ENCODE data around the gene SCN3A. TPM values are rescaled to one million over a fixed set of nuclear protein-coding genes. Genes with fewer than 3 reads are reported as not detected.

The SCN3A gene
- polyA plus RNA-seq, 2 of the 4 experiments (the other 2 are of a cell fraction): 0.05 to 0.12 TPM

DNA sequence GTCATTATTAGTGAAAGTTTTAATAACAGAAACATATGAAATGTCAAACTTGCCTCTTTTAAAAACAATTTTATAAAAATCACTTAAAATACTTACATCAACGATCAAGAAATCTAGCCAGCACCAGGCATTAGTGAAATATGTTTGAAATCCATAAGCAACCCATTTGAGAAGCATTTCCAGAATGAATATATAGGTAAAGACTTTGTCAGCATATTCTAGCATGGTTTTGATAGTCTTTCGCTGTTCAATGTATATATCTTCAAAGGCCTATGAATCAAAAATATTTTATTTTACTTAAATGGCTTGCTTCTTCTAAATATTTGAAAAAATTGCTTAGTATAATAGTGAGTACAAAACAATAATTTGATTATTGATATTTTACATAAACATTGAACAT, 91.1 kb downstream of the SCN3A start:
- H3K27ac ChIP-seq: no peak overlapping the region

DNA sequence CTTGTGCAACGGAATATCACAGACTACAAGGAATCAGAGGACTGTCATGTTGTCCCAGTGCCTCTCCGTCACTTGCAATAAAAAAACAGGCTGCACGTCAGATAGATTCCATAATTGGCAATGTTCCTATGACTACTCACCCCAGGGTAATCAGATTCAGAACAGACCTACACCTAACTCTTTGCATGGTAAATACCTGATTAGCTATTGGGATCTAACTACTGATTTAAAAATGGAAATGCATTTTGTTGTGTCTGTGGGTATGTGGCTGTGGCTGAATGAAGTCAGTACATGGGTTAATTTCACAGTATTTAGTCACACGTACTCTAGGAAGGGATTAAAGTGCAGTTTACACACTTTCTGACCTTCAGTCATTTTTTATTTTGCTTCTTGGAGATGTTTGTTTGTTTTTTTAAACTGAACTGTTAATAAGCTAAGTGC, 91.7 kb downstream of the SCN3A start:
- ChIA-PET CTCF (interaction anchor here (0.8 kb wide), 1 partner anchor 21 kb away, joined by 3 read pairs; no protein-coding TSS in a partner anchor), POLR2A (no interaction called here)
- ATAC-seq (no peak), DNase-seq (ENCODE audit: low read depth in 1 of 2, low spot score in 1 of 2) (no peak), FAIRE-seq (no peak)
- Histone ChIP-seq H3K9me3 (no peaks in the 10 kb centered on the region), H3K4me3 (no peak overlapping the region), H3K4me1 (peaks cover 3% of the 10 kb centered on the region; the same call in 2 of the 3 replicates), H3K4me2 (no peak overlapping the region), H3K27ac (no peak overlapping the region)
- TF ChIP-seq CHD2 (IDR thresholded peaks at IDR 0.05; ENCODE audit: low read length, partially characterized antibody) (no peak), SREBF2 (IDR thresholded peaks at IDR 0.05) (no peak), HOXB5 (CRISPR knock-in tag; IDR thresholded peaks at IDR 0.05) (no peak), TP53 (CRISPR knock-in tag; IDR thresholded peaks at IDR 0.05) (no peak), FOXS1 (CRISPR knock-in tag; IDR thresholded peaks at IDR 0.05) (no peak), NFE2L2 (conservative IDR thresholded peaks at IDR 0.05; ENCODE audit: low read length) (no peak), HDAC2 (IDR thresholded peaks at IDR 0.05) (no peak), JUN (IDR thresholded peaks at IDR 0.05) (no peak), KDM5A (IDR thresholded peaks at IDR 0.05) (no peak), CBX8 (IDR thresholded peaks at IDR 0.05) (no peak), HOXA7 (CRISPR knock-in tag; IDR thresholded peaks at IDR 0.05) (no peak), HEYL (CRISPR knock-in tag; IDR thresholded peaks at IDR 0.05) (no peak), RAD21 (conservative IDR thresholded peaks at IDR 0.05 in 1 of 2, IDR thresholded peaks at IDR 0.05 in 1 of 2) (no peak), FOSL2 (IDR thresholded peaks at IDR 0.05) (no peak), FOSL2 (CRISPR knock-in tag; IDR thresholded peaks at IDR 0.05) (no peak), EHMT2 (IDR thresholded peaks at IDR 0.05; ENCODE audit: low read depth) (no peak), MAZ (IDR thresholded peaks at IDR 0.05; ENCODE audit: borderline replicate concordance, low read depth, low read length) (no peak), BHLHE40 (IDR thresholded peaks at IDR 0.05; ENCODE audit: low read depth, low read length) (no peak)
- TF ChIP-seq, protein P1, sequence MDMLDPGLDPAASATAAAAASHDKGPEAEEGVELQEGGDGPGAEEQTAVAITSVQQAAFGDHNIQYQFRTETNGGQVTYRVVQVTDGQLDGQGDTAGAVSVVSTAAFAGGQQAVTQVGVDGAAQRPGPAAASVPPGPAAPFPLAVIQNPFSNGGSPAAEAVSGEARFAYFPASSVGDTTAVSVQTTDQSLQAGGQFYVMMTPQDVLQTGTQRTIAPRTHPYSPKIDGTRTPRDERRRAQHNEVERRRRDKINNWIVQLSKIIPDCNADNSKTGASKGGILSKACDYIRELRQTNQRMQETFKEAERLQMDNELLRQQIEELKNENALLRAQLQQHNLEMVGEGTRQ (IDR thresholded peaks at IDR 0.05): no peak
- TF ChIP-seq, protein P2, sequence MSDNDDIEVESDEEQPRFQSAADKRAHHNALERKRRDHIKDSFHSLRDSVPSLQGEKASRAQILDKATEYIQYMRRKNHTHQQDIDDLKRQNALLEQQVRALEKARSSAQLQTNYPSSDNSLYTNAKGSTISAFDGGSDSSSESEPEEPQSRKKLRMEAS (IDR thresholded peaks at IDR 0.05): no peak
- TF ChIP-seq, protein P3, sequence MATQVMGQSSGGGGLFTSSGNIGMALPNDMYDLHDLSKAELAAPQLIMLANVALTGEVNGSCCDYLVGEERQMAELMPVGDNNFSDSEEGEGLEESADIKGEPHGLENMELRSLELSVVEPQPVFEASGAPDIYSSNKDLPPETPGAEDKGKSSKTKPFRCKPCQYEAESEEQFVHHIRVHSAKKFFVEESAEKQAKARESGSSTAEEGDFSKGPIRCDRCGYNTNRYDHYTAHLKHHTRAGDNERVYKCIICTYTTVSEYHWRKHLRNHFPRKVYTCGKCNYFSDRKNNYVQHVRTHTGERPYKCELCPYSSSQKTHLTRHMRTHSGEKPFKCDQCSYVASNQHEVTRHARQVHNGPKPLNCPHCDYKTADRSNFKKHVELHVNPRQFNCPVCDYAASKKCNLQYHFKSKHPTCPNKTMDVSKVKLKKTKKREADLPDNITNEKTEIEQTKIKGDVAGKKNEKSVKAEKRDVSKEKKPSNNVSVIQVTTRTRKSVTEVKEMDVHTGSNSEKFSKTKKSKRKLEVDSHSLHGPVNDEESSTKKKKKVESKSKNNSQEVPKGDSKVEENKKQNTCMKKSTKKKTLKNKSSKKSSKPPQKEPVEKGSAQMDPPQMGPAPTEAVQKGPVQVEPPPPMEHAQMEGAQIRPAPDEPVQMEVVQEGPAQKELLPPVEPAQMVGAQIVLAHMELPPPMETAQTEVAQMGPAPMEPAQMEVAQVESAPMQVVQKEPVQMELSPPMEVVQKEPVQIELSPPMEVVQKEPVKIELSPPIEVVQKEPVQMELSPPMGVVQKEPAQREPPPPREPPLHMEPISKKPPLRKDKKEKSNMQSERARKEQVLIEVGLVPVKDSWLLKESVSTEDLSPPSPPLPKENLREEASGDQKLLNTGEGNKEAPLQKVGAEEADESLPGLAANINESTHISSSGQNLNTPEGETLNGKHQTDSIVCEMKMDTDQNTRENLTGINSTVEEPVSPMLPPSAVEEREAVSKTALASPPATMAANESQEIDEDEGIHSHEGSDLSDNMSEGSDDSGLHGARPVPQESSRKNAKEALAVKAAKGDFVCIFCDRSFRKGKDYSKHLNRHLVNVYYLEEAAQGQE (IDR thresholded peaks at IDR 0.05): no peak
- WGBS (ENCODE audit: missing lambda C conversion rate): 31% methylated on average over 4 of the region's 4 CpGs

More for the DNA sequence above, 91.1 kb downstream of the SCN3A start:
- CTCF ChIA-PET: no interaction called here
- H3K9me3 ChIP-seq: no peaks in the 10 kb centered on the region
- no peak for TF ChIP-seq MYC (IDR thresholded peaks at IDR 0.05; ENCODE audit: borderline replicate concordance, low read length)
- peaks cover 3% of the 10 kb centered on the region; the same call in 2 of the 3 replicates for H3K4me1 ChIP-seq
- H3K4me2 ChIP-seq: no peak overlapping the region
- DNase-seq (ENCODE audit: low read depth in 1 of 2, low spot score in 1 of 2): no peak
- POLR2A ChIA-PET: no interaction called here
- ATAC-seq: no peak
- WGBS (ENCODE audit: missing lambda C conversion rate): 39% methylated on average over 2 of the region's 2 CpGs
- no peak overlapping the region for H3K4me3 ChIP-seq
- no peak for FAIRE-seq

DNA sequence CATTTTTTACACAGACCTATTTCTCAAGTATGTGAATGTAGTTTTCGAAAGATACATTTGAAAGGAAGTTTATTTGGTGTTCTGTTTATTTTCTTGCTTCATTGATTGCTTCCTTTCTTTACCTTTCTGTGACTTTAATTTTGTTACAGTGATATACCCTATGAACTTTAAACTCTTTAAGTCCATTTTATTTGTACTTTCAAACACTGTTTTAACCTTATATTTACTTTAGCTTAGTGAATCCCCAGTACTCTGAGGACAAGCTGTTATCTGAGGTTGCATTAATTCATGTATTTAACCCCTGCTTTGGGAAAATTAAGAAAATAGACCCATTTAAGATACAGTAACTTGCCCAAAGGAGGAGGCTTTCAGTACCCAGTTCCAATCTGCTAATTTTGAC, 93.5 kb downstream of the SCN3A start:
- POLR2A ChIA-PET: no interaction called here
- ATAC-seq (no peak), FAIRE-seq (no peak), DNase-seq (ENCODE audit: low read depth in 1 of 2, low spot score in 1 of 2) (no peak)
- Histone ChIP-seq H3K27ac (no peak overlapping the region), H3K9me3 (no peaks in the 10 kb centered on the region), H3K4me2 (no peak overlapping the region), H3K4me3 (no peak overlapping the region), H3K4me1 (peaks cover 3% of the 10 kb centered on the region; the same call in 2 of the 3 replicates)
- TF ChIP-seq SMC3 (IDR thresholded peaks at IDR 0.05): no peak
- no peak for TF ChIP-seq FOXS1 (CRISPR knock-in tag; IDR thresholded peaks at IDR 0.05)
- WGBS (ENCODE audit: missing lambda C conversion rate): 28% methylated on average over 1 of the region's 1 CpG
- CTCF ChIA-PET: no interaction called here

All from A549 (cell line).